GM12864 (cell line): ENCODE measurements around the gene BCAS3.
"Not testable (repeated sequence)": the region's sequence is repeated elsewhere in the genome, so short reads cannot be mapped to it uniquely, and the experiment has no call there.

ENCODE experiments used
- DNase-seq: peaks from one replicate; pipeline ENCODE4 v3.0.0-alpha.2; 2011; ENCODE audit warnings: low read depth
- H3K4me3 ChIP-seq: 2 replicates; pipeline ENCODE4 v1.5.1; 2011; ENCODE audit warnings: mild to moderate bottlenecking, low read depth, low read length, control low read depth
- CTCF ChIP-seq: IDR thresholded peaks from 2 replicates; pipeline ENCODE4 v1.5.1; 2011; ENCODE audit warnings: low read depth, mild to moderate bottlenecking, moderate library complexity, low read length, control low read depth, inconsistent platforms; ENCODE audit errors: missing control alignments

The BCAS3 gene

GRCh38 chr17:60803059-60803458 is 125.4 kb downstream of the BCAS3 start:
- no peak for DNase-seq
- no peak overlapping the region for H3K4me3 ChIP-seq
- TF ChIP-seq CTCF: no peak

- H3K4me3 ChIP-seq: no peak overlapping the region
- TF ChIP-seq CTCF: no peak
These were observed 127.2 kb downstream of the BCAS3 start for GRCh38 chr17:60804831-60805230.

GRCh38 chr17:60809421-60809820 is 131.8 kb downstream of the BCAS3 start:
- no peak overlapping the region for H3K4me3 ChIP-seq
- no peak for DNase-seq
- no peak for TF ChIP-seq CTCF

More at GRCh38 chr17:60804831-60805230, 127.2 kb downstream of the BCAS3 start:
- DNase-seq: no peak

- not testable (repeated sequence) for H3K4me3 ChIP-seq, DNase-seq
These were observed 137.3 kb downstream of the BCAS3 start for GRCh38 chr17:60814941-60815340.

- no peak overlapping the region for H3K4me3 ChIP-seq
- no peak for DNase-seq
- TF ChIP-seq CTCF: no peak
These were observed 139.5 kb downstream of the BCAS3 start for GRCh38 chr17:60817192-60817591.

GRCh38 chr17:60819447-60820130 is 141.9 kb downstream of the BCAS3 start:
- no peak for DNase-seq
- no peak for TF ChIP-seq CTCF
- no peak overlapping the region for H3K4me3 ChIP-seq

- DNase-seq: no peak
- no peak for TF ChIP-seq CTCF
- H3K4me3 ChIP-seq: no peak overlapping the region
These were observed 145.9 kb downstream of the BCAS3 start for GRCh38 chr17:60823515-60823914.
